ENCODE results near the gene ADAMTS17.
A peak's percentile ranks its signal among the peaks of the same experiment; 100 is the strongest.

ADAMTS17 gene

GRCh38 chr15:100007609-100008008 is 334.2 kb downstream of the ADAMTS17 start:
- no peak for DNase-seq

- no peak for DNase-seq
Measured at GRCh38 chr15:100005715-100006114, 336.1 kb downstream of the ADAMTS17 start.

GRCh38 chr15:100005013-100005412 is 336.8 kb downstream of the ADAMTS17 start:
- DNase-seq: no peak

GRCh38 chr15:100002787-100003536 is 338.8 kb downstream of the ADAMTS17 start:
- DNase-seq: no peak

- DNase-seq: no peak
Measured at GRCh38 chr15:100002086-100002620, 339.6 kb downstream of the ADAMTS17 start.

- DNase-seq: no peak
Measured at GRCh38 chr15:100001405-100001804, 340.4 kb downstream of the ADAMTS17 start.

GRCh38 chr15:99999282-100000070 is 342.3 kb downstream of the ADAMTS17 start:
- no peak for DNase-seq

GRCh38 chr15:99998661-99999101 is 343.1 kb downstream of the ADAMTS17 start:
- no peak for DNase-seq

GRCh38 chr15:99997112-99997651 is 344.6 kb downstream of the ADAMTS17 start:
- no peak for DNase-seq

- DNase-seq: no peak
Measured at GRCh38 chr15:99996660-99997059, 345.1 kb downstream of the ADAMTS17 start.

GRCh38 chr15:99995543-99995942 is 346.2 kb downstream of the ADAMTS17 start:
- DNase-seq: no peak

- DNase-seq: no peak
Measured at GRCh38 chr15:99994849-99995248, 346.9 kb downstream of the ADAMTS17 start.

GRCh38 chr15:99993681-99994131 is 348.1 kb downstream of the ADAMTS17 start:
- peak in 1 of 2 donors; percentile 10 for DNase-seq

GRCh38 chr15:99993262-99993661 is 348.5 kb downstream of the ADAMTS17 start:
- DNase-seq: peak in 1 of 2 donors; percentile 4

GRCh38 chr15:99992611-99993231 is 349.1 kb downstream of the ADAMTS17 start:
- peak in 1 of 2 donors; percentile 8 for DNase-seq

GRCh38 chr15:99989095-99989494 is 352.7 kb downstream of the ADAMTS17 start:
- no peak for DNase-seq

GRCh38 chr15:99987701-99988100 is 354.1 kb downstream of the ADAMTS17 start:
- no peak for DNase-seq

- DNase-seq: no peak
Measured at GRCh38 chr15:99987119-99987506, 354.7 kb downstream of the ADAMTS17 start.

- no peak for DNase-seq
Measured at GRCh38 chr15:99986297-99987118, 355.3 kb downstream of the ADAMTS17 start.

GRCh38 chr15:99985878-99986277 is 355.9 kb downstream of the ADAMTS17 start:
- DNase-seq: no peak

- DNase-seq: no peak
Measured at GRCh38 chr15:99984491-99985243, 357.1 kb downstream of the ADAMTS17 start.
